NCI-H345 treated with DMSO at 0.1 percent for 48 hours (cell line): Measurements from ENCODE around the gene NCAN.

ENCODE experiments used
- DNase-seq: peaks from one replicate; lab custom pipeline; 2025; ENCODE audit not compliant: unreplicated experiment; lab: John Stamatoyannopoulos, UW

NCAN gene

DNA sequence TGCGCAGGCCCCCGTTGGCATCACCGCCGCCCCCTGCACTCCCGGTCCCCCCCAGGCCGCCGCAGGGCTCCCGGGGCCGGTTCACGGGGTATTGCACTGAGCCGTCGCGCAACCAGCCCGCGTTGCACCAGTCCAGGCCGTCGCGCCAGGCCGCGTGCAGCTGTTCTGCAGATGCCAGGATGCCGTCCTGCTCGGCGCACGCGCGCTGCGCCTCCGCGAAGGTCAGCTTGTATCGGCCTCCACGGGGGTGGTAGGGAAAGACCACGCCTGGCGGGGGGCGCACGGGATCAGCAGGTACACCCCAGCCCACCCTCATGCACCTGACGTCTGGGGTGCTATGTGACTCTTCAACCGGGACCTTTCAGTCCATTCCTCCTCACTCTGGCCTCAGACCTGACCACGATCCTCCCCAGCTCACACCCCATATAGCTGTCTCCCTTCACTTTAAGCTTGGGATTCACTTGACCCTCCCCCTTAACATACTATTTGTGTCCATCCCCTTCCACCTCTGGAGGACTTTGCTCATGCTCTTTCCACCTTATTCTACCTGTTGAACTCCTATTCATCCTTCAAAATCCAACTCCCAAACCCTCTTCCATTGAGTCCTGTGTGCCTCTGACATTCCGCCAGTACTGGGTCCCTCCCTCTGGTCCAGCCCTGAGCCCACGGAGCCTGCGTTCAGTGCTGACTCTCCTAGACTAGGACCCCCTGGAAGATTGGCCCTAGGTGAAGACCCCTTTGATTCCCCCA is 47.0 kb downstream of the NCAN start:
- DNase-seq, result no peak

GRCh38 chr19:19259741-19260140 is 48.0 kb downstream of the NCAN start:
- no peak for DNase-seq

GRCh38 chr19:19260417-19261214 is 48.9 kb downstream of the NCAN start:
- no peak for DNase-seq

DNA sequence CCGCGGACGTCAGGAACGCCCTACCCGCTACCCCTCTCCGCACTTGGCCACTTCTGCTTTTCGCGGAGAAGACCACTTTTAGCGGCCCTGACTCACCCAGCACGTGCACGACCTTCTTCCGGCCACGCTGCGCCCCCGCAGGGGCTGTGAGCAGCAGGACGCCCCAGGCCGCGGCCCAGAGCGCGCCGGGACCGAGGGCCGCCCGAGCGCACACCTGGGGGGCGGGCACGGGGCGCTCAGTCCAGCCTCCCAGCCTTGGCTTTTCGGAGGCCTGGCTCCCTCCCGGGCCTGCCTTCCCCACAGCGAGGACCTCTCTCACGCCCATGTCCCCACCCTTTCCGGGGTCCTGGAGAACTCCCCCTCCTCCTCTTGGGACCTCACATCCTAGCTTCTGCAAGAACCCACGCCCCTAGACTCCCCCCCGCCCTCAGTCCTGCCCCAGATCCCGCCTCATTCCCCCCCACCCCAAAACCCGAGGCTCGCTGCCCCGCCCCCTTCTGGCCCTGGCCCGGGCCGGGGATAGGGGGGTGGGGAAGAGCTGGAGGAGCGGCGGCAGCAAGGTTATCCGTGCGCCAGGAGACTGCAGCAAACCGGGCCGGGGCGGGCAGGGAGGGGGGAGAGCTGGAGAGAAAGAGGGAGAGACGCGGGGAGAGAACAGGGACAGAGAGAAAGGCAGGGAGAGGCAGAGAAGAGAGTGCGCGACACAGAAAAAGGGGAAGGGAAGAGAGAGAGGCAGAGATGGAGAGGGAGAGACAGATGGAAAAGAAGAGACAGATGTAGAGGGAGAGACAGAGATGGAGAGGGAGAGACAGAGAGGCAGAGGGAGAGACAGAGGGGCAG is 49.8 kb downstream of the NCAN start:
- no peak for DNase-seq

DNA sequence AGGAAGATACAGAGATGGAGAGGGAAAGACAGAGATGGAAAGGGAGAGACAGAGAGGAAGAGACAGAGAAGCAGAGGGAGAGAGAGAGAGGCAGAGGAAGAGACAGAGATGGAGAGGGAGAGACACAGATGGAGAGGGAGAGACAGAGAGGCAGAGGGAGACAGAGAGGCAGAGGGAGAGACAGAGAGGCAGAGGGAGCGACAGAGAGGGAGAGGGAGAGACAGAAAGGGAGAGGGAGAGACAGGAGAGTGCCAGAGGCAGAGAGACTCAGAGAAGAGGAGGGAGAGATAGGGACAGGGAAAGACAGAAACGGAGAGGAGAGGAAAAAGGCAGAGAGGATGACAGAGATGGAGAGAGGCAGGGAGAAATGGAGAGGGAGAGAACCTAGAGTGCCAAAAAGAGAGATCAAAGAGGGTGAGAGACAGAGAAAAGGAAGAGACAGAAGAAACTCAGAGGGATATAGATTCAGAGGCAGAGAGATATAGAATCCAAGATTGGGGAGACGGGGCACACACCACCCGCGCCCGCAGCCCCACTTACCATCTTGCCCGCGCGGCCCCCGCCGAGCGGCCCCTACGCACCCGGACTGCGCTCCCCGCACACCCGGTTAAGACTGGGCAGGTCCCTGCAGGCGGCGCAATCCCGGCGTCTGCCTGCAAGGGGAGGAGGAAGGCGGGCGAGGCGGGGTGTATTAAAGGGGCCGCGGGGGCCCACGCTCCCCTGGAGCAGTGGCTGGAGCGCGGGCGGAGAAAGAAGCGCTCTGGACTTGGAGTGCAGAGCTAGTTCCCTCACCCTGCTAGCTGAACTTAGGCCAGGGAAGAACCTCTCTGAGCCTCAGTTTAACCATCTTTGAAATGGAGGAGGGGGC is 50.7 kb downstream of the NCAN start:
- DNase-seq, result no peak

DNA sequence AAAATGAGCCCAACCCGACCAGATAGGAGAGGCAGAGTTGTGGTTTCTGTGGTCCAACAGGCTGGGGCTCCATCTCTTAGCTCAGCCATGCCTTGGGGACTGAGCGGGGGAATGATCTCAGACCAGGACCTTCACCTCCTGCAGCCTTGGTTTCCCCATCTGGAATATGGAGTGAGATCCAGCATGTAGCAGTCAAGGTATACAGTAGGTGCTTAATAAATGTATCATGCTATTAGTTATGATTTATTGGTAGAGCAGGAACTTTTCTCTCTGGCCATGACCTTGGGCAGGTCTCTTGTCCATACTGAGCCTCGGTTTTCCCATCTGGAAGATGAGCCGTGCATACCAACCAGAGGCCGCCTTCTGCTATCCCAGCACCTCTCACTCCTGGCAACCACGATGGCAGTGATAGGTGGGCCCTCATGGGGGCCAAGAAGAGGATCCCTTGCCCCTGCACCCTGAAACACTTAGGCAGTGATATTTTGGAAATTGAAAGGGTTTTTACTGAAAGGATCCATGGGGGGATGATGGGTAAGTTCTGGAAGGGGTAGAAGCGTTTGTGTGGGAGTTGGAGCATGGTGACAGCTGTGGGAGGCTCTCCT is 52.2 kb downstream of the NCAN start:
- no peak for DNase-seq

GRCh38 chr19:19267305-19267704 is 55.5 kb downstream of the NCAN start:
- DNase-seq, result no peak

GRCh38 chr19:19268453-19269385 is 57.0 kb downstream of the NCAN start:
- no peak for DNase-seq

DNA sequence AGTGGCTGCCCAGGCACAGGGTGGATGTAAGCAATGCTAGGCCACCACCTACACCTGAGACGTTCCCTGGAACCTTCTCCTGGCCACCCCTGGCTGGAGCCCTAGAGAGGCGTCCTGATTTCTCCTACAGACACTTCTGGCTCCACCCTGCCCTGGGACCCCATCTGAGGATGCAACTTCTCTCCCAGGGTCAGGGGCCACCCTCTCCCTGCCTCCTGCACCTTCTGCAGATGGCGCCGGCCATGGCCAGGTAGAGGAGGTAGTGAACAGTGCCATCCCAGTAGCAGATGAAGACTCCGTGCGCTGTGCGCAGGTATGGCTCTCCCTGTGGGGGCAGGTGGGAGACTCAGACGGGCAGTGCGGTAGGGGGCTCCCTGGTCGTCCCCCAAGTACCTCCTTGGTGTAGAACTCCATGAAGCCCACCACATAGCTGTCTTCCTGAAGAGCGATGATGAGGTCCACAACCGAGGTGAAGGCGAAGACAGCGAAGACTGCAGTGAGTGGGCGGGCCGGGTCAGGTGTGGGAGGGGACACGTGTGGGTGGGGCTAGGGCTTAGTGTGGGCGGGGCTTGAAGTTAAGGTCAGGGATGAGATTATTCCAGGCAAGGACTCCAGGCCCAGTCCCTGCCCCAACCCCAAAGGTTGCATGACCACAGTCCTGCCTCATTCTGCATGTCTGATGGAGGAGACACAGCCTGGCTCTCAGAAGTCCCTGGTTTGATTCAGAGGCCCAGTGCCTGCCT is 58.4 kb downstream of the NCAN start:
- DNase-seq, result no peak

- DNase-seq, result no peak
Observed at GRCh38 chr19:19270749-19271571, 59.2 kb downstream of the NCAN start.

- no peak for DNase-seq
Observed at GRCh38 chr19:19271828-19272599, 60.3 kb downstream of the NCAN start.

GRCh38 chr19:19274146-19274545 is 62.4 kb downstream of the NCAN start:
- DNase-seq, result no peak

- no peak for DNase-seq
Observed at GRCh38 chr19:19274716-19275565, 63.2 kb downstream of the NCAN start.

DNA sequence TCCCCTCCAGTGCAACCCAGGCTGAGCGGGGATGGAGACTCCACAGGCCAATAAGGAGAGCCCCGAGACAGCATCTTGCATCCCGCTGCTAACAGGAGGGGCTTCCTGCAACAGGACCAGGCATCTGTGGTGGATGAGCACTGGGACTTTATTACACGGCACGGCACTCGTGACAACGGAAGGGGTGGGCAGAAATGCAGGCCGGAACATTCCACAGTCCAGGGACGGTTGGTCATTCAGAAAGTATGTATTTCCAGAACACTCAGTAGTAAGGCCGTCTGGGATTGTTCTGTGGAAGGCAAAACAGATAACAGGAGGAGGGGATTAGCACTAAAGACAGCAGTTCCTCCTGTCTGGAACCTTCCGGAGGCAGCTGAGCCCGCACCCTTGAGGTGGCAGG is 64.6 kb downstream of the NCAN start:
- DNase-seq, result no peak

DNA sequence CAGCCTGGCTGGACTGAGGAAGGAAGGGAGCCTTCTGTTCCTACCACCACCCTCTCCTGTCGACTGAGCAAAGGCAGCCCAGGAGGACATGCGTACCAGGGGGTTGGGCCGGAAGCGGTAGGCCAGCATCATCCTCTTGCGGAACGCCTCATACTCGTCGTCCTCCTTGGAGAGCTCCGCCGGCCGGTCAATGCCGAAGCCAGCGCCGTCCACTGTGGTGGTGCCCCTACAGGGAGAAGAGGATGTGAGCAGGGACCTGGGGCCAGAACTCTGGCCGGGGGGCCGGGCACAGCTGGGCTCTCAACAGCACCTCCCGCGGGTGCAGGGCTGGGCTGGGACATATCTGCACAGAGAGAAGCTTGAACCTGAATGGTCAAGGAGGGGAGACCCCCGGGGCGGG is 65.1 kb downstream of the NCAN start:
- DNase-seq, result no peak

DNA sequence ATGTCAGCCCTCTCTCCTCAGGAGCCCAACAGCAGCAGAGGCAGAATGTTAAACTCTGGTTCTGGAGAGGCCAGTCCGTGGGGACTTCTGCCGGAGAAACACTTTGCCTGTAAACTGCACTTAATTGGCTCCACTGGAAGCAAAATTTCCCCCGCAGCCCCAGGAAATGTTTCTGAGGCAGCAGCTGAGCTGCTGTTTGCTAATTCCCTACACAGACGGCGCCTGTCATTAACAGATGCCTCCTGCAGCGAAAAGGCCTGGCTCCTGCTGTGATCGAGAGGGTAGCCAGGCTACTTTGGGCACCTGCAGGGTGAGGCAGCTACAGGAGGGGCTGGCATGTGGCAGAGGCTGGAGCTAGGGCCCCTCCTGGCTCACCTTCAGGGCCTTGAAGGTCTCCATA is 66.6 kb downstream of the NCAN start:
- peak; percentile 66 for DNase-seq
